Right renal cortex interstitium (tissue), 3 donors: Measurements from ENCODE around the gene TM4SF1. TPM values are rescaled to one million over a fixed set of nuclear protein-coding genes. Genes with fewer than 3 reads are reported as not detected.

Source experiments
- DNase-seq, 3 donors: peaks; one replicate each; pipeline ENCODE4 v3.0.0-alpha.2; 2013; ENCODE audit warnings: low read depth in 3 of 3, low spot score in 2 of 3
- polyA plus RNA-seq, 3 donors: library from polyadenylated mRNA; unstranded; fragments of 120-200 nt; gene quantifications; one replicate each; pipeline ENCODE4 v1.2.1, GENCODE V29; 2013; ENCODE audit not compliant: insufficient read length in 3 of 3

Gene TM4SF1
- polyA plus RNA-seq, 3 donors, result 68.7 to 79.2 (median 70.3) TPM

- no peak for DNase-seq
Observed at GRCh38 chr3:149375501-149376196, 1.8 kb downstream of the TM4SF1 start.

- no peak for DNase-seq
Observed at GRCh38 chr3:149374793-149375500, 2.5 kb downstream of the TM4SF1 start.

- DNase-seq, result no peak
Observed at GRCh38 chr3:149374391-149374790, 3.1 kb downstream of the TM4SF1 start.

GRCh38 chr3:149373235-149374125 is 4.0 kb downstream of the TM4SF1 start:
- DNase-seq, result no peak

GRCh38 chr3:149371723-149372114 is 5.7 kb downstream of the TM4SF1 start:
- DNase-seq, result no peak

GRCh38 chr3:149371001-149371722 is 6.3 kb downstream of the TM4SF1 start:
- no peak for DNase-seq

GRCh38 chr3:149369991-149370866 is 7.2 kb downstream of the TM4SF1 start:
- no peak for DNase-seq

GRCh38 chr3:149368674-149369497 is 8.6 kb downstream of the TM4SF1 start:
- no peak for DNase-seq

GRCh38 chr3:149368201-149368673 is 9.2 kb downstream of the TM4SF1 start:
- DNase-seq, result no peak

GRCh38 chr3:149366941-149367840 is 10.3 kb downstream of the TM4SF1 start:
- no peak for DNase-seq

- no peak for DNase-seq
Observed at GRCh38 chr3:149366031-149366430, 11.4 kb downstream of the TM4SF1 start.

- no peak for DNase-seq
Observed at GRCh38 chr3:149364624-149365023, 12.8 kb downstream of the TM4SF1 start.

- no peak for DNase-seq
Observed at GRCh38 chr3:149363053-149363452, 14.4 kb downstream of the TM4SF1 start.

GRCh38 chr3:149362366-149362765 is 15.1 kb downstream of the TM4SF1 start:
- no peak for DNase-seq

GRCh38 chr3:149356630-149357029 is 20.8 kb downstream of the TM4SF1 start:
- no peak for DNase-seq

- DNase-seq, result no peak
Observed at GRCh38 chr3:149356044-149356592, 21.3 kb downstream of the TM4SF1 start.

- DNase-seq, result no peak
Observed at GRCh38 chr3:149353581-149354184, 23.8 kb downstream of the TM4SF1 start.
